H9 (cell line): Measurements from ENCODE around the gene DGKH. TPM values are rescaled to one million over a fixed set of nuclear protein-coding genes. Genes with fewer than 3 reads are reported as not detected.

ENCODE experiments used
- DNase-seq: peaks from one replicate; pipeline ENCODE4 v3.0.0-alpha.2; 2017
- H2AFZ ChIP-seq: one replicate; pipeline ENCODE4 v1.6.1; 2013; ENCODE audit warnings: mild to moderate bottlenecking, low read length, control low read depth, moderate library complexity
- H2AK5ac ChIP-seq: 2 replicates; pipeline ENCODE4 v1.6.1; 2013; ENCODE audit warnings: low read length, control low read depth, mixed read lengths; ENCODE audit not compliant: insufficient read length
- H2BK120ac ChIP-seq: one replicate; pipeline ENCODE4 v1.6.1; 2013; ENCODE audit warnings: low read depth, mild to moderate bottlenecking, low read length, control low read depth, inconsistent platforms; ENCODE audit not compliant: poor library complexity, severe bottlenecking
- H2BK12ac ChIP-seq: 2 replicates; pipeline ENCODE4 v1.6.1; 2013; ENCODE audit warnings: low read length, control low read depth, mixed read lengths, low read depth; ENCODE audit not compliant: insufficient read length
- H2BK15ac ChIP-seq: 2 replicates; pipeline ENCODE4 v1.6.1; 2013; ENCODE audit warnings: low read depth, low read length, control low read depth
- H2BK20ac ChIP-seq: one replicate; pipeline ENCODE4 v1.6.1; 2013; ENCODE audit warnings: low read depth, mild to moderate bottlenecking, low read length, control low read depth, inconsistent platforms; ENCODE audit not compliant: poor library complexity, severe bottlenecking
- H2BK5ac ChIP-seq: 2 replicates; pipeline ENCODE4 v1.6.1; 2013; ENCODE audit warnings: low read length, control low read depth, mixed read lengths; ENCODE audit not compliant: insufficient read length
- H3K14ac ChIP-seq: 2 replicates; pipeline ENCODE4 v1.6.1; 2013; ENCODE audit warnings: low read length, control low read depth; ENCODE audit not compliant: insufficient read depth
- H3K18ac ChIP-seq: 2 replicates; pipeline ENCODE4 v1.6.1; 2013; ENCODE audit warnings: low read depth, mild to moderate bottlenecking, mixed read lengths, low read length, control low read depth; ENCODE audit not compliant: insufficient read length
- H3K23ac ChIP-seq: 2 replicates; pipeline ENCODE4 v1.6.1; 2013; ENCODE audit warnings: low read length, control low read depth, mixed read lengths, low read depth; ENCODE audit not compliant: insufficient read length
- H3K23me2 ChIP-seq: 2 replicates; pipeline ENCODE4 v1.6.1; 2013; ENCODE audit warnings: low read depth, mild to moderate bottlenecking, mixed read lengths, low read length, control low read depth; ENCODE audit not compliant: insufficient read length, poor library complexity, severe bottlenecking
- H3K27ac ChIP-seq: 2 replicates; pipeline ENCODE4 v1.5.1; 2013; ENCODE audit warnings: low read length, control low read depth, mixed read lengths, low read depth; ENCODE audit not compliant: insufficient read length
- H3K27me3 ChIP-seq: 2 replicates; pipeline ENCODE4 v1.6.1; 2013; ENCODE audit warnings: low read length, control low read depth, inconsistent platforms; ENCODE audit not compliant: insufficient read depth
- H3K4ac ChIP-seq: 2 replicates; pipeline ENCODE4 v1.6.1; 2013; ENCODE audit warnings: low read depth, mild to moderate bottlenecking, control low read depth, inconsistent platforms, low read length, moderate library complexity
- H3K4me1 ChIP-seq: 2 replicates; pipeline ENCODE4 v1.6.1; 2013; ENCODE audit warnings: low read length, control low read depth, inconsistent platforms; ENCODE audit not compliant: insufficient read depth
- H3K4me2 ChIP-seq: 2 replicates; pipeline ENCODE4 v1.6.1; 2013; ENCODE audit warnings: low read length, control low read depth, mixed read lengths; ENCODE audit not compliant: insufficient read length, insufficient read depth
- H3K56ac ChIP-seq: 2 replicates; pipeline ENCODE4 v1.6.1; 2013; ENCODE audit warnings: low read depth, mild to moderate bottlenecking, mixed read lengths, low read length, control low read depth; ENCODE audit not compliant: insufficient read length
- H3K79me1 ChIP-seq: 2 replicates; pipeline ENCODE4 v1.6.1; 2013; ENCODE audit warnings: low read depth, mild to moderate bottlenecking, moderate library complexity, low read length, control low read depth, inconsistent platforms; ENCODE audit not compliant: insufficient read depth, poor library complexity, severe bottlenecking
- H3K79me2 ChIP-seq: 2 replicates; pipeline ENCODE4 v1.6.1; 2013; ENCODE audit warnings: low read length, control low read depth, inconsistent platforms; ENCODE audit not compliant: insufficient read depth
- H3K9ac ChIP-seq: 2 replicates; pipeline ENCODE4 v1.6.1; 2013; ENCODE audit warnings: low read length, control low read depth, mixed read lengths; ENCODE audit not compliant: insufficient read length; ENCODE audit errors: extremely low read depth
- H3K9me3 ChIP-seq: one replicate; pipeline ENCODE4 v1.6.1; 2013; ENCODE audit warnings: low read depth, low read length, inconsistent platforms; ENCODE audit not compliant: control insufficient read depth
- H3T11ph ChIP-seq: one replicate; pipeline ENCODE4 v1.6.1; 2013; ENCODE audit warnings: mild to moderate bottlenecking, low read length, control low read depth, inconsistent platforms
- H4K20me1 ChIP-seq: one replicate; pipeline ENCODE4 v1.6.1; 2013; ENCODE audit not compliant: control insufficient read depth, insufficient read length, insufficient read depth
- H4K5ac ChIP-seq: 2 replicates; pipeline ENCODE4 v1.6.1; 2013; ENCODE audit warnings: low read depth, mild to moderate bottlenecking, mixed read lengths, low read length, control low read depth; ENCODE audit not compliant: insufficient read length
- H4K8ac ChIP-seq: replicated peaks from 2 replicates; pipeline ENCODE4 v1.6.1; 2013; ENCODE audit warnings: low read length, control low read depth, mixed read lengths, low read depth; ENCODE audit not compliant: insufficient read length
- H4K91ac ChIP-seq: 2 replicates; pipeline ENCODE4 v1.6.1; 2013; ENCODE audit warnings: low read depth, mild to moderate bottlenecking, moderate library complexity, mixed read lengths, low read length, control low read depth; ENCODE audit not compliant: insufficient read length
- H3K27ac Mint-ChIP-seq, 3 experiments: 2 replicates in 2 of 3; 3 replicates in 1 of 3; pipeline ENCODE4 v1.8.0; 2020 to 2021; ENCODE audit warnings: mixed read lengths in 3 of 3, mild to moderate bottlenecking in 1 of 3, moderate library complexity in 1 of 3
- H3K27me3 Mint-ChIP-seq: 2 replicates; pipeline ENCODE4 v1.8.0; 2021; ENCODE audit warnings: low read depth, mild to moderate bottlenecking, moderate library complexity, mixed read lengths
- H3K36me3 Mint-ChIP-seq, 3 experiments: 2 replicates in 2 of 3; 3 replicates in 1 of 3; pipeline ENCODE4 v1.8.0; 2020 to 2021; ENCODE audit warnings: low read depth in 3 of 3, mixed read lengths in 3 of 3; ENCODE audit not compliant: insufficient read depth in 1 of 3
- H3K4me1 Mint-ChIP-seq, 2 experiments: 2 replicates each; pipeline ENCODE4 v1.8.0; 2020; ENCODE audit warnings: mixed read lengths in 2 of 2
- H3K4me3 Mint-ChIP-seq, 2 experiments: 2 replicates in 1 of 2; 3 replicates in 1 of 2; pipeline ENCODE4 v1.8.0; 2020 to 2021; ENCODE audit warnings: mild to moderate bottlenecking in 2 of 2, mixed read lengths in 2 of 2, moderate library complexity in 1 of 2
- H3K9me3 Mint-ChIP-seq, 2 experiments: 2 replicates in 1 of 2; 3 replicates in 1 of 2; pipeline ENCODE4 v1.8.0; 2020; ENCODE audit warnings: mild to moderate bottlenecking in 2 of 2, mixed read lengths in 2 of 2, moderate library complexity in 1 of 2
- CTCF ChIP-seq: fragments of 200-600 bp; sonication (generic); conservative IDR thresholded peaks from 3 replicates; pipeline ENCODE4 v1.8.0; 2021; ENCODE audit warnings: antibody characterized with exemption, mild to moderate bottlenecking
- WGBS: extraction: QIAGEN DNeasy Blood & Tissue Kit; methylation state at CpG from one replicate; pipeline ENCODE4 v1.1.7; 2013; ENCODE audit warnings: missing lambda C conversion rate, low lambda C conversion rate, mixed read lengths; ENCODE audit not compliant: insufficient read length; ENCODE audit errors: extremely low coverage; 5-methylcytosine and 5-hydroxymethylcytosine counted together
- total RNA-seq: library from RNA; stranded (reverse); gene quantifications from 2 replicates; pipeline ENCODE4 v1.2.1, GENCODE V29; 2021

The DGKH gene
- total RNA-seq, 1 experiment from 2014 or later = 8.6 TPM

DNA sequence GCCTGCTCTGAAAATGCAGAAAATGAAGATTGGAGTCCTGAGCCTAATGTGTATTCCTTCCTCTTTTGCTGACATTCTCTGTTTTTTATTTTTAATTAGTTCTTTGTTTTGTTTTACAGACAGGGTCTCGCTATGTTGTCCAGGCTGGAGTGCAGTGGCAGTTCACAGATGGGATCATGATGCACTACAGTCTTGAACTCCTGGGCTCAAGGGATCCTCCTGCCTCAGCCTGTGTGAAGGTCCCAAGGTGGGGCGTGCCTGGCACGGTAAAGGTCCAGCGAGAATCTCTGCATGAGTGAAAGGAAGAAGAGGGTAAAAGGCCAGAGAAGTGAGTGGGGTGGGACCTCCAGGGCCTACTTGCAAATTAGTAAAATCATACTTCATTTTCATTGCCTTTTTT is 34.3 kb upstream of the DGKH start:
- no peak overlapping the region for H3K4me2 ChIP-seq
- no peaks in the 10 kb centered on the region for H3K79me2 ChIP-seq
- TF ChIP-seq CTCF = no peak
- no peak overlapping the region for H3T11ph ChIP-seq
- H3K27me3 ChIP-seq = no peaks in the 10 kb centered on the region
- no peak overlapping the region; a peak in 1 of 7 replicates for H3K27ac Mint-ChIP-seq
- no peaks in the 10 kb centered on the region for H3K79me1 ChIP-seq
- DNase-seq = no peak
- H3K4me1 Mint-ChIP-seq = peaks cover 15% of the 10 kb centered on the region in 2 experiments
- H3K9me3 Mint-ChIP-seq = no peaks in the 10 kb centered on the region
- H4K8ac ChIP-seq = no peak overlapping the region
- no peak overlapping the region for H3K18ac ChIP-seq
- no peak overlapping the region for H3K56ac ChIP-seq
- H2BK12ac ChIP-seq = no peak overlapping the region
- no peak overlapping the region for H2BK120ac ChIP-seq
- no peak overlapping the region for H2BK15ac ChIP-seq
- no peak overlapping the region for H3K27ac ChIP-seq
- H3K9me3 ChIP-seq = no peaks in the 10 kb centered on the region
- H3K9ac ChIP-seq = no peak overlapping the region
- H2AFZ ChIP-seq = no peak overlapping the region
- H4K91ac ChIP-seq = no peak overlapping the region
- no peak overlapping the region for H2BK5ac ChIP-seq
- H3K4me1 ChIP-seq = no peaks in the 10 kb centered on the region; the same call in 1 of the 2 replicates
- no peak overlapping the region for H4K5ac ChIP-seq
- no peak overlapping the region for H3K4me3 Mint-ChIP-seq
- H2BK20ac ChIP-seq = no peak overlapping the region
- H3K23ac ChIP-seq = no peak overlapping the region
- H3K27me3 Mint-ChIP-seq = no peaks in the 10 kb centered on the region; the same call in 1 of the 2 replicates
- H3K23me2 ChIP-seq = no peaks in the 10 kb centered on the region
- no peak overlapping the region for H3K14ac ChIP-seq
- H4K20me1 ChIP-seq = no peaks in the 10 kb centered on the region
- H3K4ac ChIP-seq = no peak overlapping the region
- no CpG with 5 or more reads among the region's 4 CpGs for WGBS
- no peak overlapping the region for H2AK5ac ChIP-seq
- no peaks in the 10 kb centered on the region for H3K36me3 Mint-ChIP-seq
